ENCODE results near the gene PICK1. TPM values are rescaled to one million over a fixed set of nuclear protein-coding genes. Genes with fewer than 3 reads are reported as not detected.

The PICK1 gene
- total and polyA plus RNA-seq, 2 of the 13 experiments (the other 11 are each of a cell fraction or from before 2014, with no cell fraction given): 19.3 to 25.3 TPM

DNA sequence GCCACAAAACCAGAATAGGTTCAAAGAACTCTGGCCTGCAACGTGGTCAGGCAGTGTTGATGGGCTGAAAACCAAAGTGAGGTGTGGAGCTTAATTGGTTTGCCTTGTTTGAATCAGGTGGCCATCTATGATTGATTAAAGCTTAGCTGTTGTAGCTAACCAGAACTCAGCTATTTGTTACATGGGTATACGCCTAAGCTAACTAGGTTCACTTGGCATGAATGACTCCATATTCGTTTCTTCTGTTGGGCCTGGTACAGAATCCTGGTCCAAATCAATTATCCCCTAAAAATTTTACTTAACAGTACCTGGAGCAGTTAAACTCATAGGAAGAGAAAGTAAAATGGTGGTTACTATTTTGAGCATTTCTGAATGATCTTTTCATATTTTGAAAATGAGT, 61.0 kb downstream of the PICK1 start:
- H3K4me1 ChIP-seq (ENCODE audit: insufficient read depth, low read length): peaks cover 7% of the 10 kb centered on the region
- BruUV-seq (replicated peaks): no TSS peak
- H3K9me3 ChIP-seq (ENCODE audit: low read length): no peaks in the 10 kb centered on the region
- H3K27me3 ChIP-seq (ENCODE audit: control insufficient read depth in 1 of 2, insufficient read depth in 2 of 2, low read length in 2 of 2): no peaks in the 10 kb centered on the region
- intact Hi-C loops (cut with micrococcal nuclease; ENCODE audit: unreplicated experiment) (no loop called here), in situ Hi-C loops (cut with HindIII; ENCODE audit: extremely low pct_ligation_motif_present, low pct_unique_long_range_greater_than_20kb) (loop anchor here (10.0 kb wide), 1 partner anchor 87 kb away; the partner anchor contains the start of gene MAFF)
- ATAC-seq (no peak), FAIRE-seq (no peak), DNase-seq (ENCODE audit: low spot score) (no peak)
- no peaks in the 10 kb centered on the region for H3K36me3 ChIP-seq (replicated peaks in 1 of 2; ENCODE audit: control insufficient read depth in 1 of 2, insufficient read depth in 2 of 2, low read length in 2 of 2)
- no peak overlapping the region for H3K4me2 ChIP-seq (ENCODE audit: low read depth, low read length)
- no peak overlapping the region for H2AFZ ChIP-seq (ENCODE audit: low read length)
- CTCF ChIA-PET (ENCODE audit: low intra/inter-chr PET ratio, low total read pairs): no interaction called here
- no peaks in the 10 kb centered on the region for H4K20me1 ChIP-seq (ENCODE audit: insufficient read depth, low read length)
- no peak overlapping the region for H3K27ac ChIP-seq (ENCODE audit: extremely low read length, insufficient read depth, low read length)
- H3K9ac ChIP-seq (ENCODE audit: insufficient read depth, low read depth, low read length): no peak overlapping the region
- no peaks in the 10 kb centered on the region for H3K79me2 ChIP-seq (ENCODE audit: insufficient read depth, low read length)
- POLR2A ChIA-PET: no interaction called here
- H3K4me3 ChIP-seq (replicated peaks in 1 of 3; ENCODE audit: insufficient read depth in 1 of 3, low read depth in 2 of 3, low read length in 3 of 3): no peak overlapping the region
- WGBS (ENCODE audit: low lambda C conversion rate): 66% methylated on average over 3 of the region's 3 CpGs
- TF ChIP-seq ZNF232 (CRISPR knock-in tag; IDR thresholded peaks at IDR 0.05; ENCODE audit: borderline replicate concordance) (no peak), PHF20 (CRISPR knock-in tag; IDR thresholded peaks at IDR 0.05) (no peak), GATA4 (IDR thresholded peaks at IDR 0.05; ENCODE audit: borderline replicate concordance, low read depth) (no peak), MAF1 (CRISPR knock-in tag; IDR thresholded peaks at IDR 0.05; ENCODE audit: borderline replicate concordance) (no peak), MIER3 (CRISPR knock-in tag; IDR thresholded peaks at IDR 0.05; ENCODE audit: borderline replicate concordance) (no peak), MATR3 (CRISPR knock-in tag; IDR thresholded peaks at IDR 0.05) (no peak), HNRNPLL (IDR thresholded peaks at IDR 0.05; ENCODE audit: low read depth, low read length, poor library complexity, severe bottlenecking) (no peak), ZSCAN22 (CRISPR knock-in tag; IDR thresholded peaks at IDR 0.05) (no peak)
- TF ChIP-seq, protein P1, sequence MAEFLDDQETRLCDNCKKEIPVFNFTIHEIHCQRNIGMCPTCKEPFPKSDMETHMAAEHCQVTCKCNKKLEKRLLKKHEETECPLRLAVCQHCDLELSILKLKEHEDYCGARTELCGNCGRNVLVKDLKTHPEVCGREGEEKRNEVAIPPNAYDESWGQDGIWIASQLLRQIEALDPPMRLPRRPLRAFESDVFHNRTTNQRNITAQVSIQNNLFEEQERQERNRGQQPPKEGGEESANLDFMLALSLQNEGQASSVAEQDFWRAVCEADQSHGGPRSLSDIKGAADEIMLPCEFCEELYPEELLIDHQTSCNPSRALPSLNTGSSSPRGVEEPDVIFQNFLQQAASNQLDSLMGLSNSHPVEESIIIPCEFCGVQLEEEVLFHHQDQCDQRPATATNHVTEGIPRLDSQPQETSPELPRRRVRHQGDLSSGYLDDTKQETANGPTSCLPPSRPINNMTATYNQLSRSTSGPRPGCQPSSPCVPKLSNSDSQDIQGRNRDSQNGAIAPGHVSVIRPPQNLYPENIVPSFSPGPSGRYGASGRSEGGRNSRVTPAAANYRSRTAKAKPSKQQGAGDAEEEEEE (CRISPR knock-in tag; IDR thresholded peaks at IDR 0.05; ENCODE audit: borderline replicate concordance): no peak
- TF ChIP-seq, protein P2, sequence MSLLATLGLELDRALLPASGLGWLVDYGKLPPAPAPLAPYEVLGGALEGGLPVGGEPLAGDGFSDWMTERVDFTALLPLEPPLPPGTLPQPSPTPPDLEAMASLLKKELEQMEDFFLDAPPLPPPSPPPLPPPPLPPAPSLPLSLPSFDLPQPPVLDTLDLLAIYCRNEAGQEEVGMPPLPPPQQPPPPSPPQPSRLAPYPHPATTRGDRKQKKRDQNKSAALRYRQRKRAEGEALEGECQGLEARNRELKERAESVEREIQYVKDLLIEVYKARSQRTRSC (CRISPR knock-in tag; IDR thresholded peaks at IDR 0.05; ENCODE audit: low read depth): no peak
- TF ChIP-seq, protein P3, sequence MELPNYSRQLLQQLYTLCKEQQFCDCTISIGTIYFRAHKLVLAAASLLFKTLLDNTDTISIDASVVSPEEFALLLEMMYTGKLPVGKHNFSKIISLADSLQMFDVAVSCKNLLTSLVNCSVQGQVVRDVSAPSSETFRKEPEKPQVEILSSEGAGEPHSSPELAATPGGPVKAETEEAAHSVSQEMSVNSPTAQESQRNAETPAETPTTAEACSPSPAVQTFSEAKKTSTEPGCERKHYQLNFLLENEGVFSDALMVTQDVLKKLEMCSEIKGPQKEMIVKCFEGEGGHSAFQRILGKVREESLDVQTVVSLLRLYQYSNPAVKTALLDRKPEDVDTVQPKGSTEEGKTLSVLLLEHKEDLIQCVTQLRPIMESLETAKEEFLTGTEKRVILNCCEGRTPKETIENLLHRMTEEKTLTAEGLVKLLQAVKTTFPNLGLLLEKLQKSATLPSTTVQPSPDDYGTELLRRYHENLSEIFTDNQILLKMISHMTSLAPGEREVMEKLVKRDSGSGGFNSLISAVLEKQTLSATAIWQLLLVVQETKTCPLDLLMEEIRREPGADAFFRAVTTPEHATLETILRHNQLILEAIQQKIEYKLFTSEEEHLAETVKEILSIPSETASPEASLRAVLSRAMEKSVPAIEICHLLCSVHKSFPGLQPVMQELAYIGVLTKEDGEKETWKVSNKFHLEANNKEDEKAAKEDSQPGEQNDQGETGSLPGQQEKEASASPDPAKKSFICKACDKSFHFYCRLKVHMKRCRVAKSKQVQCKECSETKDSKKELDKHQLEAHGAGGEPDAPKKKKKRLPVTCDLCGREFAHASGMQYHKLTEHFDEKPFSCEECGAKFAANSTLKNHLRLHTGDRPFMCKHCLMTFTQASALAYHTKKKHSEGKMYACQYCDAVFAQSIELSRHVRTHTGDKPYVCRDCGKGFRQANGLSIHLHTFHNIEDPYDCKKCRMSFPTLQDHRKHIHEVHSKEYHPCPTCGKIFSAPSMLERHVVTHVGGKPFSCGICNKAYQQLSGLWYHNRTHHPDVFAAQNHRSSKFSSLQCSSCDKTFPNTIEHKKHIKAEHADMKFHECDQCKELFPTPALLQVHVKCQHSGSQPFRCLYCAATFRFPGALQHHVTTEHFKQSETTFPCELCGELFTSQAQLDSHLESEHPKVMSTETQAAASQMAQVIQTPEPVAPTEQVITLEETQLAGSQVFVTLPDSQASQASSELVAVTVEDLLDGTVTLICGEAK (IDR thresholded peaks at IDR 0.05): no peak
- TF ChIP-seq, protein P3 (CRISPR knock-in tag; IDR thresholded peaks at IDR 0.05): no peak
- TF ChIP-seq, protein P4, sequence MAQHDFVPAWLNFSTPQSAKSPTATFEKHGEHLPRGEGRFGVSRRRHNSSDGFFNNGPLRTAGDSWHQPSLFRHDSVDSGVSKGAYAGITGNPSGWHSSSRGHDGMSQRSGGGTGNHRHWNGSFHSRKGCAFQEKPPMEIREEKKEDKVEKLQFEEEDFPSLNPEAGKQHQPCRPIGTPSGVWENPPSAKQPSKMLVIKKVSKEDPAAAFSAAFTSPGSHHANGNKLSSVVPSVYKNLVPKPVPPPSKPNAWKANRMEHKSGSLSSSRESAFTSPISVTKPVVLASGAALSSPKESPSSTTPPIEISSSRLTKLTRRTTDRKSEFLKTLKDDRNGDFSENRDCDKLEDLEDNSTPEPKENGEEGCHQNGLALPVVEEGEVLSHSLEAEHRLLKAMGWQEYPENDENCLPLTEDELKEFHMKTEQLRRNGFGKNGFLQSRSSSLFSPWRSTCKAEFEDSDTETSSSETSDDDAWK (CRISPR knock-in tag; IDR thresholded peaks at IDR 0.05): no peak

Measured in HepG2 (cell line).